ENCODE data around the gene RPS14.

GRCh38 chr5:150460781-150461180 is 11.2 kb upstream of the RPS14 start:
- no peak for TF ChIP-seq HMGXB4 (CRISPR knock-in tag; IDR thresholded peaks at IDR 0.05)
- no peak for TF ChIP-seq JUN (CRISPR knock-in tag; IDR thresholded peaks at IDR 0.05)
- TF ChIP-seq CTCF (IDR thresholded peaks at IDR 0.05) = no peak
- TF ChIP-seq NR3C1 (CRISPR knock-in tag; conservative IDR thresholded peaks at IDR 0.05; ENCODE audit: low read depth) = no peak
- no peak for TF ChIP-seq E2F4 (CRISPR knock-in tag; IDR thresholded peaks at IDR 0.05; ENCODE audit: borderline replicate concordance, low read depth)
- TF ChIP-seq RELA (CRISPR knock-in tag; IDR thresholded peaks at IDR 0.05; ENCODE audit: borderline replicate concordance) = no peak
- no peak for TF ChIP-seq NFYB (CRISPR knock-in tag; conservative IDR thresholded peaks at IDR 0.05; ENCODE audit: low read depth)
- TF ChIP-seq JAZF1 (CRISPR knock-in tag; IDR thresholded peaks at IDR 0.05) = no peak
- TF ChIP-seq MAX (CRISPR knock-in tag; IDR thresholded peaks at IDR 0.05) = no peak
